Non-pigmented ciliary epithelial cell (primary cell): ENCODE measurements around the gene B4GALNT2.
A peak's percentile ranks its signal among the peaks of the same experiment; 100 is the strongest.
"Not testable (repeated sequence)": the region's sequence is repeated elsewhere in the genome, so short reads cannot be mapped to it uniquely, and the experiment has no call there.

Experiments used
- DNase-seq: peaks from one replicate; pipeline ENCODE4 v3.0.0-alpha.2; 2010; ENCODE audit warnings: low read depth

The B4GALNT2 gene

DNA sequence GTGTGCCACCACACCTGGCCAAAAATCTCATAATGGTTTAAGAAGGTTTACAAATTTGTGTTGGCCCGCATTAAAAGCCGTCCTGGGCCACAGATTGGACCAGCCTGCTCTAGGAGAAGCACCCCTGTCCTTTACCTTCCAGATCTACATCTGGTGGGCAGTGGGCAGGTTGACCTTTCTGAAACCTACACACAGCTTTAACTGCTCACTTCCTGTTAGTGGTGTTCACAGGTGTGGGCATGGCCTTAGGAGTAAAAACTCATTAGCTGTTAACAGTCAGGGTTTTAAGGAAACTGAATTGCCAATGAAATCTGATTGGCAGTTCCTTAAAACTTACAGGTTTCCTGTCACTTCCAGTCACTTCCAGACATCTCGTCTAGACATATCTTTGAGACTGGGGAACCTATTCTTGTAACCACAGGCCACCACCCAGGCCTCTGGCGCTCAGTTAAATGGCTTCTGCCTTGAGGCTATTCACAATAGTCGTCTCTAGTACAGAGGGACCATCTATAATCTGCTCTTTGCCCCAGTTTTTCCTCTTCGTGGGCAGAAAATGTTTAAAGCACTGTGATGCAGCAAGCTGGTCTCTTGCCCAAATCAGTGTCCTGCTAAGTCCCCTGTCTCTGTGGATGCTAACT lies 48.5 kb downstream of the B4GALNT2 start:
- DNase-seq: no peak

DNA sequence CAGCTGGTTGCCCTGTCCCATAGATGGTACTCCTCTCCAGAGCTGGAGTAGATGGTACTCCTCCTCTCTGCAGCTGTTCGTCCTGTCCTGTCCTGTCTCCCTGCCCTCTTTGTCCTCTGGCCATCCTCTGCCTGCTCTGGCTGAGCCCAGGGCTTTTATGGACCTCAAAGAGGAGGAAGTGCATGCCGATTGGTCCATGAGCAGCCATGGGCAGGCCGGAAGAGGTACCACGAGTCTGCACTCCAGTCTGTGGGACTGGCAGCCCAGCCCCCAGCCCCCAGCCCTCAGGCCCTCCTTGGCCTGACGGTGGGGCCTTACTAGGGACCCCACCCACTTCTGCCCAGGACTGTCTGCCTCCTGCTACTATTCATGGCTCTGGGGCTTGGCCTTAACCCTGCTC lies 50.8 kb downstream of the B4GALNT2 start:
- DNase-seq: no peak

DNA sequence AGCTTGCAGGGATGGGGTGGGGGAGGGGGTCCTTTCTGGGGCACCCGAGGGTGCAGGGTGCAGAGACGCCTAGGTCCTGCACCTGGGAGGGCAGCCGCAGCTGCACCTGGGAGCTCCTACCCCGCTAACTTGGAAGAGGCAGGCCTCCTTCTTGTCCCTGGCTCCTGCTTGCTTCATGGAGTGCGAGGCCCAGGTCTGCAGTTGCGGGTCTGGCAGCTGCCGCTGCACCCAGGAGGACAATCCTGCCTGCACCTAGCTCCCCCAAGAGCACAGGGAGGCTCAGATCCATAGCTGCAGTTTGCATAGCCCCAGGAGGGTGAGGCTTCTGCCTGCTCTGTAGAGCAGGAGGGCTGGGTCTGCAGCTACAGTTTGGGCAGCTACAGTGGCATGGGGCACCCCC lies 51.2 kb downstream of the B4GALNT2 start:
- DNase-seq: no peak

DNA sequence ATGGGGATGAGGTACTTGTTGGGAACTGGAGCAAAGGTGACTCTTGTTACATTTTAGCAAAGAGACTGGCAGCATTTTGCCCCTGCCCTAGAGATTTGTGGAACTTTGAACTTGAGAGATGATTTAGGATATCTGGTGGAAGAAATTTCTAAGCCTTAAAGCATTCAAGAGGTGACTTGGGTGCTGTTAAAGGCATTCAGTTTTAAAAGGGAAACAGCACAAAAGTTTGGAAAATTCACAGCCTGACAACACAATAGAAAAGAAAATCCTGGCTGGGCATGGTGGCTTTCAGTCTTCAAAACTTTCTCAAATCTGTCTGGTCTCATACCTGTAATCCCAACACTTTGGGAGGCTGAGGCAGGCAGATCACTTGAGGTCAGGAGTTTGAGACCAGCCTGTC lies 52.0 kb downstream of the B4GALNT2 start:
- not testable (repeated sequence) for DNase-seq

DNA sequence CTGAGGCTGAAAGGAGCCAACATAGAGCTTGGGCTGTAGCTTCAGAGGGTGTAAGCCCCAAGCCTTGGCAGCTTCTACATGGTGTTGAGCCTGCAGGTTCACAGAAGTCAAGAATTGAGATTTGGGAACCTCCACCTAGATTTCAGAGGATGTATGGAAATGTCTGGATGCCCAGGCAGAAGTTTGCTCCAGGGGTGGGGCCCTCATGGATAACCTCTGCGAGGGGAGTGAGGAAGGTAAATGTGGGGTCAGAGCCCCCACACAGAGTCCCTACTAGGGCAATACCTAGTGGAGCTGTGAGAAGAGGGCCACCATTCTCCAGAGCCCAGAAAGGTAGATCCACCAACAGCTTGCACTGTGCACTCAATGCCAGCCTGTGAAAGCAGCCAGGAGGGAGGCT lies 52.8 kb downstream of the B4GALNT2 start:
- not testable (repeated sequence) for DNase-seq

DNA sequence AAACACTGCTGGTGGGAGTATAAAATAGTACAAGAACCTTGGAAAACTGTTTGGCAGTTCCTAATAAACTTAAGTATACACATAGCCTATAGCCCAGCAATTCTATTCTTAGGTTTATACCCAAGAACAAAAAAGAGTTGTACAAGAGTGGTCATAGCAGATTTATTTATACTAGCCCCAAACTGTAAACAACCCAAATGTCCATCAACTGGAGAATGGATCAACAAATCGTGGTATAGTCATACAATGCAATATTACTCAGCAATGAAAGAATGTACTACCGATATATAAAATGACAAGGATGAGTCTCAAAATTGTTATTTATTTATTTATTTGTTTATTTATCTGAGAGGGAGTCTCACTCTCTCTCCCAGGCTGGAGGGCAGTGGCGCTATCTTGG lies 54.7 kb downstream of the B4GALNT2 start:
- no peak for DNase-seq

DNA sequence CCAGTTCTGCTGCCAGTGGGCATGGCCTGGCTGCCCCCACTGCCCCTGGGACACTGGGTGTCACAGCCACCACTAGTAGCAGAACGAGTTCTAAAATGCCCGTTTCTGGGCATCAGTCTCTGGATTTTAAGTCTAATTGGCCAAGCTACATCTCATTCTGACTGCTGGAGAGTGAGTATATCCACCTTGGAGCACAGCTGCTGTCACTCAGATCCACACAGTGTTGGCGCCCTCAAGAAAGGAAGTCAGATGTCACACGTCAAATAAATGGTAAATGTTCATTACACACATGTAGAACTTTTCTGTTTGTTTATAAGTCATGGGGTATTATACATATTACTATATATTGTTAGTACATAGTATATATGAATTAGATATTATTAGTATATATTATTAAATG lies 58.4 kb downstream of the B4GALNT2 start:
- DNase-seq: no peak

DNA sequence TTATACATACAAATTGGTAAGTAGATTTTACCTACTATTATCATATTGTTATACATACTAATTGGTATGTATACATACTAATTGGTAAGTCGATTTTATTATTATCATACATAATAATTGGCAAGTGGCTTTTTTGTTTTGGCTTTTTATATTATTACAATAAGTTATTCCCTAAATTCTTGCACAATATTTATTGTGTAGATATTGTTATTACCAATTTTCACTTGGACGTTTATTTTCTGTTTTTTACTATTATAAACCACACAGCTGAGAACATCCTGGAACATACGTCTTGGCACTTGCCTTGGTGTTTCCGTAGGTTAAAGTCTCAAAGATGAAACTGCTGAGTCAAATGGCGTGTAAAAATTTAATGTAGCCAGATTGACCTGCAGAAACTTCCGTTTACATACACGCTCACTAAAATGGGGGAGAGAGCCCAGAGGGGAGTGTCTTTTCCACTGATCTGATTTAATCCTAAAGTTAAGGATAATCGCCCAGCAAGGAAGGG lies 58.9 kb downstream of the B4GALNT2 start:
- DNase-seq: no peak

DNA sequence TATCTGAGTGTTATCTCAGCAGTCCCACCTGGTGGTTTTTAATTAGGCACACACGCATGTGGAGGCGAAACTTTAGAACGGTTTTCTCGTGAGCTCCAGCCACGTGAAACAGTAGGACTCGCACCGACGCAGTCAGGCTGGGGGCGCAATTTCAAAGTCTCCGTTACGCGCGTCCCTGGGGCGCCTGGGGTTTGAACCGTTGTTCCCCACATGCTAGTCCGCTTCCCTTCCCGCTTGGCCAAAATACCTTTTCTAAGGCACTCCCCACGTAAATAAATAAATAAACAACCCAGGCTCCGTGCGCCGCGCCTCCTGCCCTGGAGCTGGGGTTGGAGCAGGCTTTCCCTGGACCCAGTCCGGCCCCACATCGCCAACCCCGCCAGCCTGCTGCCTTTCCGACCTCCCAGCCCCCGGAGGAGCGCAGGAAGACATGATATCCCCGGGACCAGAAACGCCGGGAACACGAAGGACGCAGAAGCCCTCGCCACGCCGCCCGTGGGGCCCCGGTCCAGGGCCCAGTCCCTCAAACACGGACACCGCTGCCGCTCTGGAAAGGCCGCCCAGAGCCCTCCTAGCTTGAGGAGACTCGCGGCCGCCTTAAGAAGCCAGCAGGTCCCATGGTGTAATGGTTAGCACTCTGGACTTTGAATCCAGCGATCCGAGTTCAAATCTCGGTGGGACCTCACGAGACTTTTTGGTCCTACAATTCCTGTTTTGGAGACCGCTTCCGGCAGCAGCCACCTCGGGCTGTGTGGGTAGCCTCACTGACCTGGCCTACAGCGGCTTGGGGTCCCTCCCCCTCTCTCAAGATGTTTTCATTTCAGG lies 59.6 kb downstream of the B4GALNT2 start:
- peak; percentile 43 for DNase-seq

DNA sequence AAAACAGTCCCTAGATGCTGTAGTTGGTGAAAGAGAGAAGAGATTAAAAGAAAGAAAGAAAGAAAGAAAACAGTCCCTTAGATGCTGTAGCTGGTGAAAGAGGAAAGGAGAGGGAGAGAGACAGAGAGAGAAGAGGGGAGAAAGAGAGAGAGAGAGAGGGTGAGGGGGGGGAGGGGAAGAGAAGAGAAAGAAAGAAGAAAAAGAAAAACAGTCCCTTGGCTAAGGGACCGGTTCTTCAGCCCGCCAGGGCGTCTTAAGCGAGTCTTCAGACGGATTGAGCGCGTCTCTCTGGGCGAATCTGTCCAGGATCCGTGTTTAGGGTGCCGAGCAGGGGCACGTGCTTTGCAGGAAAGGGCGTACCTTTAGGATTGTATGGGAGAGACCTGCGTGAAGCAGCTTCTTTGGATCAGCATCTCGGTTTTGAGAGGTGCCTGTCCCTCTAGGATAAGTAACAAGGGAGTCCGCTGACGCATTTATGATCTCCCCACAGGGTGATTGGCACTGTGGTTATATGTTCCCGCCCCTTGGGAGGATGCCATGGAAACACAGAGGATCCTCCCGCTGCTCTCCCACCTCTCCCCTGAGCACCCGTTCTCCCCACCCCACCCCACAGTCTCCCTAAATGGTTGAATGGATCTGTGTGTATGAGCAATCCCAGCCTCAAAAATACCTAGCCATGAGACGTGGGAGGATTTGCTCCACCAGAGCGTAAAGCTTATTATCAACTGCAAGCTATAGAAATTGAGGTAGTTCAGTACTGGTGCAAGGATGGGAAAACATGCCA lies 61.1 kb downstream of the B4GALNT2 start:
- DNase-seq: peak; percentile 51

DNA sequence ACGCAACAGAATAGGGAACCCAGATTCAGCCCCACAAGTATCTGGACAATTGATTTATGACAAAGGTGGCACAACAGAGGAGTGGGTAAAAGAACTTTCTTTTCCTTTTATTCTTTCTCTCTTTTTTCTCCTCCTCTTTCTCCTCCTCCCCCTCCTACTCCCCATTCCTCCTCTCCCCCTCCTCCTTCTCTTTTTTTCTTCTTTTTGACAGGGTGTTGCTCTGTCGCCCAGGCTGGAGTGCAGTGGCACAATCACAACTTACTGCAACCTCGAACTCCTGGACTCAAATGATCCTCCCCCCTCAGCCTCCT lies 61.7 kb downstream of the B4GALNT2 start:
- no peak for DNase-seq

- DNase-seq: no peak
Observed at GRCh38 chr17:49195751-49196150, 63.2 kb downstream of the B4GALNT2 start.

- no peak for DNase-seq
Observed at GRCh38 chr17:49196520-49196919, 64.0 kb downstream of the B4GALNT2 start.

- DNase-seq: no peak
Observed at GRCh38 chr17:49197346-49197998, 64.9 kb downstream of the B4GALNT2 start.

GRCh38 chr17:49198211-49198610 lies 65.6 kb downstream of the B4GALNT2 start:
- no peak for DNase-seq

DNA sequence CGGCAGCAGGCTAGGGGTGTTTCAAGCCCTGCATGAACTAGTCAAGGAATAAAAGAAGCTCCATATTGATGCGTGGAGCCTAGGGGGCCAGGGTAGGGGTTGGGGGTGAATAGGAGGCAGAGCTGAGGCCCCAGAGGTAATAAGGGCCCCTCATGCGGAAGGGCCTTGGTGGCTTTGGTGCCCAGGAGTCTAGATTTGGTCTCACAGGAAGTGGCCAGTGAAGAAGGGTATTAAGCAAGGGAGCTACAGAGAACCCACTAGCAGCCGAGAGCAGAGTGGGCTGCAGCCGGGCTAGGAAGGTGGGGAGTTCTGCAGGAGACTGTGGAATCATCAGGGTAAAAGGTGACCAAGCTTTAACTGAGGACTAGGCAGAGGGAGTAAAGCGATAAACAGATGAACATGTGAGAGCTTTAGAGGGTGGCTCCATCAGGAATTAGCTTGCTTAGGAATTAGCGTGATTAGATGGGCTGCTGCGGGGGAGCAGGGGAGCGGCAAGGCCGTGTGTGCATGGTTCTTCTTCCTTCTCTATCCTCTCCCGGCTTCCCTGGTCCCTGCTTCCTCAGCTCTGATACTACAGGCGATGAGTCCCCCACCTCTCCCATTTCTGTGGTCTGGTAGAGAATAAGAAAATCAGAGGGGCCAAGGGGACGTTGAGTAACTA lies 68.0 kb downstream of the B4GALNT2 start:
- DNase-seq: no peak

GRCh38 chr17:49201481-49201927 lies 68.9 kb downstream of the B4GALNT2 start:
- peak; percentile 37 for DNase-seq

- DNase-seq: no peak
Observed at GRCh38 chr17:49203796-49204195, 71.2 kb downstream of the B4GALNT2 start.

- DNase-seq: no peak
Observed at GRCh38 chr17:49204516-49204915, 71.9 kb downstream of the B4GALNT2 start.

DNA sequence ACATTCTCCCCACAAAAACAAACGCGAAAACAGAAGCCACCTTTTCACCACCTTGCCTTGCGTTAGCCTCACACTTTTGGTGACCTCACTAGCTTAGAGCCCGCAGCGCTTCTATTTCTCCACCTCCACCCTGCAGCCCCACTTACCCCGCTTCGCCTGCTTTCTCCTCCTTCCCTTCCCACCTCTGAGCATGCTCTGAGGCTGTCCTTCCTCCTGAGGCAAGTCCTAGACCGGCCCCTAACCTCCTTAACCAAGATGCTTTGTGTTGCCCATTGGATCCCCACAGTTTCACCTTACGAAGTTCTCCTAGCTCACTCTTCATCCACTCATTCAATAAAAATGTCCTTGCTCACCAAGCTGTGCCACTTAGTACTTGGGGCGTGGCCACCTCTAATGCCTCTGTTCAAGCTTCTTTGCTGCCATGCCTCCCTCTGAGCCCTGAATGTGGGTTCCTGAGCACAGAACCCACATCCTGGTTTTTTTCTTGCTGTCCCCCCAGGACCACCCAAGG lies 76.5 kb downstream of the B4GALNT2 start:
- DNase-seq: no peak
